ENCODE measurements around the gene CPA4. TPM values are rescaled to one million over a fixed set of nuclear protein-coding genes. Genes with fewer than 3 reads are reported as not detected.

Gene CPA4
- total RNA-seq, 1 donor from 2014 or later: not detected

- no peak for DNase-seq
- TF ChIP-seq CTCF (IDR thresholded peaks at IDR 0.05): no peak
- Histone ChIP-seq H3K27me3 (no peaks in the 10 kb centered on the region), H3K9me3 (no peaks in the 10 kb centered on the region), H3K27ac (peak overlapping the region; percentile 55), H3K4me1 (peaks cover 5% of the 10 kb centered on the region), H3K4me3 (no peak overlapping the region), H3K36me3 (no peaks in the 10 kb centered on the region)
- ATAC-seq: peak; percentile 10
- intact Hi-C loops (cut with DNase I): no loop called here
Measured at GRCh38 chr7:130350945-130351790, 58.2 kb downstream of the CPA4 start.

GRCh38 chr7:130351791-130352090, 58.8 kb downstream of the CPA4 start:
- Histone ChIP-seq H3K4me1 (peaks cover 9% of the 10 kb centered on the region), H3K27ac (peak overlapping the region; percentile 69), H3K27me3 (no peaks in the 10 kb centered on the region), H3K4me3 (no peak overlapping the region), H3K9me3 (no peaks in the 10 kb centered on the region), H3K36me3 (no peaks in the 10 kb centered on the region)
- TF ChIP-seq CTCF (IDR thresholded peaks at IDR 0.05): no peak
- ATAC-seq (no peak), DNase-seq (no peak)
- intact Hi-C loops (cut with DNase I): no loop called here

- no peak for ATAC-seq
Measured at GRCh38 chr7:130352194-130353074, 59.5 kb downstream of the CPA4 start.

GRCh38 chr7:130353196-130353595, 60.2 kb downstream of the CPA4 start:
- H3K4me3 ChIP-seq: no peak overlapping the region
- ATAC-seq: no peak
- TF ChIP-seq CTCF (IDR thresholded peaks at IDR 0.05): no peak
- H3K36me3 ChIP-seq: no peaks in the 10 kb centered on the region
- no peaks in the 10 kb centered on the region for H3K27me3 ChIP-seq
- no peak for DNase-seq
- H3K4me1 ChIP-seq: peaks cover 19% of the 10 kb centered on the region
- H3K9me3 ChIP-seq: no peaks in the 10 kb centered on the region
- peak overlapping the region; percentile 42 for H3K27ac ChIP-seq
- intact Hi-C loops (cut with DNase I): no loop called here

More at GRCh38 chr7:130352194-130353074, 59.5 kb downstream of the CPA4 start:
- Histone ChIP-seq H3K4me3 (no peak overlapping the region), H3K27me3 (no peaks in the 10 kb centered on the region), H3K36me3 (no peaks in the 10 kb centered on the region), H3K27ac (peak overlapping the region; percentile 69), H3K4me1 (peaks cover 16% of the 10 kb centered on the region), H3K9me3 (no peaks in the 10 kb centered on the region)
- no peak for DNase-seq
- TF ChIP-seq CTCF (IDR thresholded peaks at IDR 0.05): no peak
- intact Hi-C loops (cut with DNase I): no loop called here

GRCh38 chr7:130356121-130356875, 63.3 kb downstream of the CPA4 start:
- peaks cover 19% of the 10 kb centered on the region for H3K4me1 ChIP-seq
- no peaks in the 10 kb centered on the region for H3K27me3 ChIP-seq
- no peak for TF ChIP-seq CTCF (IDR thresholded peaks at IDR 0.05)
- H3K27ac ChIP-seq: peak overlapping the region; percentile 75
- no peaks in the 10 kb centered on the region for H3K36me3 ChIP-seq
- ATAC-seq (peak; percentile 70), DNase-seq (no peak)
- intact Hi-C loops (cut with DNase I): no loop called here
- H3K4me3 ChIP-seq: no peak overlapping the region
- H3K9me3 ChIP-seq: peaks cover 3% of the 10 kb centered on the region
